B cell (primary cell): ENCODE results near the gene ACIN1. TPM values are rescaled to one million over a fixed set of nuclear protein-coding genes. Genes with fewer than 3 reads are reported as not detected.

Source experiments
- ATAC-seq: fragments of 200-7000 bp; cut with Tn5 transposase; one replicate; pipeline ENCODE4 v1.10.0; 2021; ENCODE audit warnings: low read depth, mild to moderate bottlenecking, moderate number of reproducible peaks, moderate library complexity
- CTCF ChIA-PET: fragments of 350-600 bp; sonication (Branson Sonifier 250); formaldehyde crosslinking; loops from one replicate; lab custom pipeline; 2021; ENCODE audit warnings: antibody characterized with exemption, inconsistent platforms; lab: Charles Lee
- POLR2A ChIA-PET: fragments of 350-600 bp; sonication (Branson Sonifier 250); formaldehyde crosslinking; loops from one replicate; lab custom pipeline; 2021; ENCODE audit warnings: antibody characterized with exemption; lab: Charles Lee
- DNase-seq: peaks from one replicate; pipeline ENCODE4 v3.0.0; 2013
- H2AFZ ChIP-seq: 2 replicates; pipeline ENCODE4 v1.6.1; 2012; ENCODE audit warnings: mild to moderate bottlenecking, low read depth, low read length; ENCODE audit not compliant: insufficient read depth, poor library complexity, severe bottlenecking
- H3K27ac ChIP-seq, 2 donors: 1 replicate in 1 of 2; 2 replicates in 1 of 2; pipeline ENCODE4 v1.5.1; 2012 to 2013; ENCODE audit warnings: low read length in 2 of 2, mild to moderate bottlenecking in 2 of 2, moderate library complexity in 1 of 2
- H3K27me3 ChIP-seq, 4 experiments: fragments of 200-600 bp in 1 of 4; sonication (generic) in 1 of 4; replicated peaks in 1 of 4; 1 replicate in 2 of 4; 2 replicates in 2 of 4; pipeline versions ENCODE4 v1.6.1 to v1.7.0; 2013 to 2016; ENCODE audit warnings: low read length in 3 of 4, mild to moderate bottlenecking in 2 of 4, mixed read lengths in 1 of 4, moderate library complexity in 1 of 4; ENCODE audit not compliant: insufficient read depth in 4 of 4, control insufficient read depth in 3 of 4; ENCODE audit errors: control extremely low read depth in 1 of 4
- H3K36me3 ChIP-seq, 2 experiments: replicated peaks in 1 of 2; 1 replicate in 1 of 2; 2 replicates in 1 of 2; pipeline versions ENCODE4 v1.6.1 to v1.7.1; 2013; ENCODE audit warnings: low read length in 1 of 2; ENCODE audit not compliant: insufficient read depth in 2 of 2, control insufficient read depth in 1 of 2; ENCODE audit errors: control extremely low read depth in 1 of 2, extremely low read depth in 1 of 2
- H3K4me1 ChIP-seq, 2 donors: fragments of 200-600 bp in 1 of 2; sonication (generic) in 1 of 2; 1 replicate in 1 of 2; 2 replicates in 1 of 2; pipeline versions ENCODE4 v1.5.1 to v1.6.1; 2013 to 2017; ENCODE audit warnings: low read length in 2 of 2; ENCODE audit not compliant: control insufficient read depth in 2 of 2, insufficient read depth in 2 of 2
- H3K4me2 ChIP-seq: replicated peaks from 2 replicates; pipeline ENCODE3; 2012; ENCODE audit warnings: mild to moderate bottlenecking, low read depth, low read length; ENCODE audit not compliant: poor library complexity, severe bottlenecking
- H3K4me3 ChIP-seq, 5 experiments: fragments of 200-600 bp in 1 of 5; sonication (generic) in 1 of 5; 1 replicate in 3 of 5; 2 replicates in 2 of 5; pipeline versions ENCODE4 v1.5.1 to v1.7.0; 2011 to 2016; ENCODE audit warnings: low read length in 4 of 5, mild to moderate bottlenecking in 4 of 5, low read depth in 2 of 5, control low read depth in 1 of 5, moderate library complexity in 1 of 5; ENCODE audit not compliant: insufficient read depth in 1 of 5; ENCODE audit errors: control extremely low read depth in 1 of 5, extremely low read depth in 1 of 5
- H3K79me2 ChIP-seq: fragments of 200-600 bp; sonication (generic); one replicate; pipeline ENCODE4 v1.6.0; 2016; ENCODE audit warnings: low read length; ENCODE audit not compliant: control insufficient read depth, insufficient read depth
- H3K9ac ChIP-seq: fragments of 200-600 bp; sonication (generic); 2 replicates; pipeline ENCODE4 v1.6.1; 2017; ENCODE audit warnings: mild to moderate bottlenecking, low read length, moderate library complexity
- H3K9me3 ChIP-seq, 3 donors: one replicate each; pipeline versions ENCODE4 v1.6.1 to v1.7.1; 2013; ENCODE audit warnings: low read length in 2 of 3; ENCODE audit not compliant: control insufficient read depth in 2 of 3, insufficient read depth in 1 of 3; ENCODE audit errors: control extremely low read depth in 1 of 3
- H4K20me1 ChIP-seq: 2 replicates; pipeline ENCODE4 v1.6.0; 2012; ENCODE audit warnings: mild to moderate bottlenecking, low read length; ENCODE audit not compliant: insufficient read depth, control insufficient read depth, poor library complexity, severe bottlenecking
- H3K27ac Mint-ChIP-seq: one replicate; pipeline ENCODE4 v1.8.0; 2021; ENCODE audit warnings: mixed read lengths
- H3K27me3 Mint-ChIP-seq: one replicate; pipeline ENCODE4 v1.8.0; 2021; ENCODE audit warnings: mixed read lengths
- H3K4me1 Mint-ChIP-seq: one replicate; pipeline ENCODE4 v1.8.0; 2021; ENCODE audit warnings: mixed read lengths
- H3K4me3 Mint-ChIP-seq: one replicate; pipeline ENCODE4 v1.8.0; 2021; ENCODE audit warnings: mixed read lengths
- H3K9me3 Mint-ChIP-seq: one replicate; pipeline ENCODE4 v1.8.0; 2022; ENCODE audit warnings: mixed read lengths; ENCODE audit not compliant: insufficient read depth
- CTCF ChIP-seq: fragments of 200-600 bp; IDR thresholded peaks from one replicate; pipeline ENCODE4 v1.8.0; 2022; ENCODE audit warnings: antibody characterized with exemption, mild to moderate bottlenecking
- EZH2 ChIP-seq: IDR thresholded peaks from 2 replicates; pipeline ENCODE4 v1.6.1; 2012; ENCODE audit warnings: borderline replicate concordance, low read depth, mild to moderate bottlenecking, moderate library complexity, low read length; ENCODE audit not compliant: insufficient read depth, poor library complexity, severe bottlenecking
- WGBS: methylation state at CpG from one replicate; pipeline ENCODE4 v1.1.5; 2013; ENCODE audit warnings: missing lambda C conversion rate; ENCODE audit not compliant: insufficient coverage; 5-methylcytosine and 5-hydroxymethylcytosine counted together
- intact Hi-C: fragments of 100-400 bp; cut with micrococcal nuclease; formaldehyde crosslinking; loops from one replicate; pipeline ENCODE4 v1.10.0; 2022
- polyA plus RNA-seq: library from polyadenylated mRNA; depleted of rRNA; stranded (reverse); fragments of >200 nt; gene quantifications from 2 replicates; pipeline ENCODE4 v1.2.3, GENCODE V29; 2012
- total RNA-seq, 2 donors: library from RNA; stranded (reverse); fragments of 120-200 nt in 1 of 2; gene quantifications; 1 replicate in 1 of 2; 2 replicates in 1 of 2; pipeline versions ENCODE4 v1.2.3 to v1.2.4, GENCODE V29; 2013 to 2022

ACIN1 gene
- total and polyA plus RNA-seq, 2 donors (not counting 1 experiment from before 2014, with no cell fraction given): 178 to 359 TPM

- Histone ChIP-seq H3K36me3 (peaks cover 0 to 4% of the 10 kb centered on the region in 2 experiments), H3K4me1 (no peaks in the 10 kb centered on the region), H3K27me3 (no peaks in the 10 kb centered on the region), H3K9ac (no peak overlapping the region), H4K20me1 (no peaks in the 10 kb centered on the region), H3K4me3 (no peak overlapping the region), H2AFZ (no peak overlapping the region), H3K79me2 (no peaks in the 10 kb centered on the region), H3K9me3 (no peaks in the 10 kb centered on the region), H3K4me2 (no peak overlapping the region), H3K27ac (no peak overlapping the region)
- 100% methylated on average over 2 of the region's 7 CpGs for WGBS
- intact Hi-C loops: no loop called here
- no peaks in the 10 kb centered on the region for H3K27me3 Mint-ChIP-seq
- ATAC-seq (no peak), DNase-seq (no peak)
- ChIA-PET CTCF (interaction anchor here (0.6 to 1.4 kb wide), 5 partner anchors 9 to 49 kb away, joined by 3 to 4 read pairs (median 3); no protein-coding TSS in a partner anchor), POLR2A (no interaction called here)
- no peaks in the 10 kb centered on the region for H3K9me3 Mint-ChIP-seq
- no peaks in the 10 kb centered on the region for H3K4me1 Mint-ChIP-seq
- no peak overlapping the region for H3K4me3 Mint-ChIP-seq
- TF ChIP-seq EZH2 (no peak), CTCF (no peak)
- no peak overlapping the region for H3K27ac Mint-ChIP-seq
Measured at GRCh38 chr14:23020143-23021128, 74.5 kb downstream of the ACIN1 start.

- Mint-ChIP-seq H3K27ac (no peak overlapping the region), H3K4me1 (no peaks in the 10 kb centered on the region), H3K4me3 (no peak overlapping the region), H3K9me3 (no peaks in the 10 kb centered on the region), H3K27me3 (no peaks in the 10 kb centered on the region)
- H3K79me2 ChIP-seq: no peaks in the 10 kb centered on the region
- no peak overlapping the region for H2AFZ ChIP-seq
- H3K27ac ChIP-seq: no peak overlapping the region
- no peak for ATAC-seq
- no peak overlapping the region for H3K4me2 ChIP-seq
- CTCF ChIA-PET: no interaction called here
- H3K4me3 ChIP-seq: no peak overlapping the region
- no peaks in the 10 kb centered on the region for H4K20me1 ChIP-seq
- intact Hi-C loops: no loop called here
- TF ChIP-seq EZH2: no peak
- TF ChIP-seq CTCF: no peak
- POLR2A ChIA-PET: no interaction called here
- H3K4me1 ChIP-seq: no peaks in the 10 kb centered on the region
- H3K36me3 ChIP-seq: no peaks in the 10 kb centered on the region
- H3K9ac ChIP-seq: no peak overlapping the region
- no peaks in the 10 kb centered on the region for H3K27me3 ChIP-seq
- H3K9me3 ChIP-seq: no peaks in the 10 kb centered on the region
- no peak for DNase-seq
Measured at GRCh38 chr14:23018107-23018506, 76.8 kb downstream of the ACIN1 start.
